Parathyroid adenoma (tissue), 2 donors: ENCODE data around the gene RBM19.

Source experiments
- H2AFZ ChIP-seq: fragments of 300-600 bp; sonication (generic); one replicate; pipeline ENCODE4 v1.7.0; 2017; ENCODE audit warnings: antibody characterized with exemption, mild to moderate bottlenecking
- H3K27ac ChIP-seq: fragments of 300-600 bp; sonication (generic); one replicate; pipeline ENCODE4 v1.7.0; 2017
- H3K27me3 ChIP-seq: fragments of 300-600 bp; sonication (generic); one replicate; pipeline ENCODE4 v1.7.0; 2017; ENCODE audit warnings: low read length; ENCODE audit not compliant: control insufficient read depth, insufficient read depth
- H3K36me3 ChIP-seq: fragments of 300-600 bp; sonication (generic); one replicate; pipeline ENCODE4 v1.7.0; 2017; ENCODE audit warnings: low read length; ENCODE audit not compliant: control insufficient read depth, insufficient read depth
- H3K4me1 ChIP-seq: fragments of 300-600 bp; sonication (generic); one replicate; pipeline ENCODE4 v1.7.0; 2017; ENCODE audit warnings: control low read depth
- H3K4me2 ChIP-seq: fragments of 300-600 bp; sonication (generic); one replicate; pipeline ENCODE4 v1.7.0; 2017; ENCODE audit warnings: low read length
- H3K4me3 ChIP-seq: fragments of 300-600 bp; sonication (generic); one replicate; pipeline ENCODE4 v1.7.0; 2017; ENCODE audit warnings: low read depth, low read length
- H3K79me2 ChIP-seq: fragments of 300-600 bp; sonication (generic); one replicate; pipeline ENCODE4 v1.7.0; 2017; ENCODE audit warnings: control low read depth
- H3K9ac ChIP-seq: fragments of 300-600 bp; sonication (generic); one replicate; pipeline ENCODE4 v1.7.0; 2017; ENCODE audit warnings: mild to moderate bottlenecking
- H3K9me3 ChIP-seq: fragments of 300-600 bp; sonication (generic); one replicate; pipeline ENCODE4 v1.7.0; 2017; ENCODE audit warnings: low read length; ENCODE audit not compliant: control insufficient read depth
- TF ChIP-seq, protein P1 (sequence below): fragments of 300-600 bp; sonication (generic); IDR thresholded peaks from one replicate; pipeline ENCODE4 v1.7.0; 2017; ENCODE audit warnings: antibody characterized with exemption, mild to moderate bottlenecking
- donor health status: primary hyperparathyroidism.

RBM19 gene

DNA sequence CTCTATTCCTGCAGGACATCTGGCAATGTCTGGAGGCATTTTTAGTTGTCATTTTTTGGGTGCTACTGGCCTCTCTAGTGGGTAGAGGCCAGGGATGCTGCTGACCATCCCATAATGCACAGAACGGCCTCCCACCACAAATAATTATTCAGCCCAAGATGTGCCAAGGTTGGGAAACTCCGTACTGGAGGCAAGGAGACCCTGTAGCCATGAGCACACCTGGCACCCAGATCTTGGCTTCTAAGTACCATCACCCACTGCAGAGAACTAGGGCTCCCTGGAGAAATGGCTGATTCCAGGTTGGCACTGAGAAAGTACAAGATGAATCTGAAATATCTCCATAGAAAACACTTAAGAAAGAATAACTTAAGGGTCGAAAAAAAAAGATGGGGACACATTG, 81.7 kb downstream of the RBM19 start:
- H3K9ac ChIP-seq = no peak overlapping the region
- H3K4me2 ChIP-seq = no peak overlapping the region
- no peaks in the 10 kb centered on the region for H3K36me3 ChIP-seq
- TF ChIP-seq, protein P1, sequence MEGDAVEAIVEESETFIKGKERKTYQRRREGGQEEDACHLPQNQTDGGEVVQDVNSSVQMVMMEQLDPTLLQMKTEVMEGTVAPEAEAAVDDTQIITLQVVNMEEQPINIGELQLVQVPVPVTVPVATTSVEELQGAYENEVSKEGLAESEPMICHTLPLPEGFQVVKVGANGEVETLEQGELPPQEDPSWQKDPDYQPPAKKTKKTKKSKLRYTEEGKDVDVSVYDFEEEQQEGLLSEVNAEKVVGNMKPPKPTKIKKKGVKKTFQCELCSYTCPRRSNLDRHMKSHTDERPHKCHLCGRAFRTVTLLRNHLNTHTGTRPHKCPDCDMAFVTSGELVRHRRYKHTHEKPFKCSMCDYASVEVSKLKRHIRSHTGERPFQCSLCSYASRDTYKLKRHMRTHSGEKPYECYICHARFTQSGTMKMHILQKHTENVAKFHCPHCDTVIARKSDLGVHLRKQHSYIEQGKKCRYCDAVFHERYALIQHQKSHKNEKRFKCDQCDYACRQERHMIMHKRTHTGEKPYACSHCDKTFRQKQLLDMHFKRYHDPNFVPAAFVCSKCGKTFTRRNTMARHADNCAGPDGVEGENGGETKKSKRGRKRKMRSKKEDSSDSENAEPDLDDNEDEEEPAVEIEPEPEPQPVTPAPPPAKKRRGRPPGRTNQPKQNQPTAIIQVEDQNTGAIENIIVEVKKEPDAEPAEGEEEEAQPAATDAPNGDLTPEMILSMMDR = no peak
- H3K4me1 ChIP-seq = no peaks in the 10 kb centered on the region
- no peaks in the 10 kb centered on the region for H3K79me2 ChIP-seq
- H3K27ac ChIP-seq = no peak overlapping the region
- no peak overlapping the region for H3K4me3 ChIP-seq
- no peaks in the 10 kb centered on the region for H3K27me3 ChIP-seq
- no peaks in the 10 kb centered on the region for H3K9me3 ChIP-seq
- H2AFZ ChIP-seq = no peak overlapping the region

DNA sequence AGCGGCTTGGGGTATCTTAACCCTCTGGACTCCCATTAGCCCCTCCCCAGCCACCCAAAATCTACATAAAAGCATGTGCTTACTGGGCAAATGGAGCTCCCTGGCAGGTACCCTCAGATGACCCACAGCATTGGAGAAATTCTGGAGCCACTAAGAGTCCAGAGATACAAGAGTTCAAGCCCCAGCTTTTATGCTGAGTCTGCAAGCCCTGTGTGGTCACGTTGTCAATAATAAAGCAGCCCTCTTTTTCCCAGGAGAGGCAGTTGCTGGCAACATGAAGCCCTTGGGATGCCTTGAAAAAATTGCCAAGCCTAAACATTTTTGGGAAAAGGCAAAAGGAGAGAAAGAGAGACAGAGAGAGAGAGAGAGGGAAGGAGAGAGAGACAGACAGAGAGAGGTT, 83.4 kb downstream of the RBM19 start:
- H3K4me2 ChIP-seq = no peak overlapping the region
- no peaks in the 10 kb centered on the region for H3K4me1 ChIP-seq
- H3K27me3 ChIP-seq = no peaks in the 10 kb centered on the region
- H3K36me3 ChIP-seq = no peaks in the 10 kb centered on the region
- H3K4me3 ChIP-seq = no peak overlapping the region
- no peak overlapping the region for H3K9ac ChIP-seq
- TF ChIP-seq, protein P1 = no peak
- H3K27ac ChIP-seq = no peak overlapping the region
- no peak overlapping the region for H2AFZ ChIP-seq
- no peaks in the 10 kb centered on the region for H3K79me2 ChIP-seq
- no peaks in the 10 kb centered on the region for H3K9me3 ChIP-seq

DNA sequence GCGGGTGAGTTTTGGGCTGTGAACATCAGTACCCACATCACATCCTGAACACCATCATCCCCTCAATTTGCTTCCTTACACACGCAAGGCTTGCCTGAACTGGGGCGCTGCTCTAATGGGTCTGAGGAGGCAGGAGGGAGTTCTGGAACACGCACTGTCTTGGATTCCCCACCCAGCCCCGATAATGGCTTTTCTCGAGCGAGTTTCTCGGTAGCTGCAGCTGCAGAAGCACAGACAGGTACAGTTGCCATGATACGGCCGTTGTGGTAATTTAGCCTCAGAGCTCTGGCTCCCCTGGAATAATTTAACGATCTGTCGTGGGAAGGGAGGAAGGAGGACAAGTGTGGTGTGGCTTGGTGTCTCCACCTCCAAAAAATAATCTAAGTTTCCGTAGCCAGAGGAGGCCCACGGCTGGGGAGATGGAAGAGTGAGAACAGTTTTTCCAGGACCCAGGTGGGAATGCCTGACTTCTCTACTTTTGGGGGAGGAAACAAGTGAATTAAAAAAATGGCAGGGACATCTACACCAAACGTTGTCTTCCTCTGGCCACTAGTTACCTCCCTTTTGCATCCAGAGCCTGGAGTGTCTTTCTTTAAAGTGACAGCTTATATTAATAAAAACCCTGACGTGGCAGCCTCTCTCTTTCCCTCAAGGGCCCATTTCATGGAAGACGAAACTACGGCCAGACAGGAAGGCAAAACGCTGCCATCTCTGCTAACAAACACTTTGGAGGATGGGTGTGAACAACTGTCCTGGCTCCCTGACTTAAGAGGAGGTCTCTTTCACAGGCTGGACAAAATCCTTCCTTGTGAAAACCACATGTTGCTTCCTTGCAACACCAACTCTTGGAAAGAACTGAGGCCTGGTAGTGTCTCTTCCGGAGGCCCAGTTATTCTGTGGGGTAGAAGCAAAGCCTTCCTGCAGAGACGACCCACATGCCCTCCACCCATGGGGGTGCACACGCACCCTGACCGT, 84.8 kb downstream of the RBM19 start:
- H3K9ac ChIP-seq = no peak overlapping the region
- H2AFZ ChIP-seq = no peak overlapping the region
- TF ChIP-seq, protein P1 = no peak
- no peaks in the 10 kb centered on the region for H3K79me2 ChIP-seq
- no peak overlapping the region for H3K4me2 ChIP-seq
- no peak overlapping the region for H3K27ac ChIP-seq
- no peaks in the 10 kb centered on the region for H3K36me3 ChIP-seq
- no peaks in the 10 kb centered on the region for H3K9me3 ChIP-seq
- H3K27me3 ChIP-seq = no peaks in the 10 kb centered on the region
- no peaks in the 10 kb centered on the region for H3K4me1 ChIP-seq
- H3K4me3 ChIP-seq = no peak overlapping the region

DNA sequence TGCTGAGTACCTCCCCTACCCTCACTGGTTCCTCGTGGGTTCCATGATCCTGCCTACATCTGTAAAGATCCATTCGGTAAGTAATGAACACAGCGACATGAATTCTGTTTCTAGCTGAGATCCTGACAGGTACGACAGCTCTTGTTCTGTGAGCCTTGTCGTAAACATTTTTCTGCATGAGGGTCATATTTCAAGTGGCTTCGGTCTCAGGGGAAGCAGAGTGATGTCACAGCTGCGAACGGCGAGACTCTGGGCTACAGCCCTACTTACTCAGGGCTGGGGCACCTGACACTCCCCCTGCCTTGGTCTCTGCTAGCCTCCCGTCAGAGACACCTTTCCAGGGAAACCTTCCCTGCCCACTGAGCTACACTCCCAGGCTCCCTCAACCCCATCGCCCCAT, 85.8 kb downstream of the RBM19 start:
- H3K4me1 ChIP-seq = no peaks in the 10 kb centered on the region
- H2AFZ ChIP-seq = no peak overlapping the region
- no peaks in the 10 kb centered on the region for H3K79me2 ChIP-seq
- H3K9me3 ChIP-seq = no peaks in the 10 kb centered on the region
- H3K27me3 ChIP-seq = no peaks in the 10 kb centered on the region
- H3K27ac ChIP-seq = no peak overlapping the region
- TF ChIP-seq, protein P1 = no peak
- no peak overlapping the region for H3K9ac ChIP-seq
- H3K4me3 ChIP-seq = no peak overlapping the region
- H3K36me3 ChIP-seq = no peaks in the 10 kb centered on the region
- no peak overlapping the region for H3K4me2 ChIP-seq

DNA sequence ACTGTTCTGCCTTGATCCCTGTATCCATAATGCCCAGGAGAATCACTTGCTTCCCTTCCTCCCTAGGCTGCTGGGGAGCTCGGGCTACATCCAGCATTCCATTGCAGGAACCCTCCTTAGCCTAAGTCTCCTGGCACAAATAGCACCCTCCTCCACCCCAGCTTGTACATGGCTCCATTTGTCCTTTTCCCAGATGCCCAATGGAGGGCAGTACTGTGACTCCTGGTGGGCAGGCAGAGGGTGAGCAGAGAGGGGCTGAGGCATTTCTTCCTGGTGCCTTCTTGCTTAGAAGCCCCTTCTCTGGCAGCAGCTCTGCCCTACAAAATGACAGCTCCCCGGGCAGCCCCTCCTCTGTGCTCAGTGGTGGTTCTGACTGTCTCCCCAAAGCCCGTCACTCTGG, 86.5 kb downstream of the RBM19 start:
- no peaks in the 10 kb centered on the region for H3K36me3 ChIP-seq
- TF ChIP-seq, protein P1 = no peak
- H3K27me3 ChIP-seq = no peaks in the 10 kb centered on the region

More for the DNA sequence above, 86.5 kb downstream of the RBM19 start:
- H3K4me1 ChIP-seq = no peaks in the 10 kb centered on the region
- H3K4me2 ChIP-seq = no peak overlapping the region
- no peak overlapping the region for H3K9ac ChIP-seq
- H3K79me2 ChIP-seq = no peaks in the 10 kb centered on the region
- no peak overlapping the region for H2AFZ ChIP-seq
- no peaks in the 10 kb centered on the region for H3K9me3 ChIP-seq
- H3K4me3 ChIP-seq = no peak overlapping the region
- no peak overlapping the region for H3K27ac ChIP-seq
